NCI-H1105 treated with DMSO at 0.1 percent for 48 hours (cell line): ENCODE measurements around the gene CTIF.

Experiments
- DNase-seq: peaks from one replicate; lab custom pipeline; 2025; lab: John Stamatoyannopoulos, UW

The CTIF gene

GRCh38 chr18:48732767-48733424, 194.1 kb downstream of the CTIF start:
- DNase-seq, result peak; percentile 53

- DNase-seq, result no peak
Measured at GRCh38 chr18:48733643-48734253, 194.9 kb downstream of the CTIF start.

- no peak for DNase-seq
Measured at GRCh38 chr18:48734460-48734859, 195.6 kb downstream of the CTIF start.

GRCh38 chr18:48735080-48735676, 196.3 kb downstream of the CTIF start:
- DNase-seq, result no peak

- DNase-seq, result no peak
Measured at GRCh38 chr18:48735681-48736255, 196.9 kb downstream of the CTIF start.

GRCh38 chr18:48736321-48737260, 197.8 kb downstream of the CTIF start:
- no peak for DNase-seq

GRCh38 chr18:48739266-48740067, 200.6 kb downstream of the CTIF start:
- DNase-seq, result no peak

DNA sequence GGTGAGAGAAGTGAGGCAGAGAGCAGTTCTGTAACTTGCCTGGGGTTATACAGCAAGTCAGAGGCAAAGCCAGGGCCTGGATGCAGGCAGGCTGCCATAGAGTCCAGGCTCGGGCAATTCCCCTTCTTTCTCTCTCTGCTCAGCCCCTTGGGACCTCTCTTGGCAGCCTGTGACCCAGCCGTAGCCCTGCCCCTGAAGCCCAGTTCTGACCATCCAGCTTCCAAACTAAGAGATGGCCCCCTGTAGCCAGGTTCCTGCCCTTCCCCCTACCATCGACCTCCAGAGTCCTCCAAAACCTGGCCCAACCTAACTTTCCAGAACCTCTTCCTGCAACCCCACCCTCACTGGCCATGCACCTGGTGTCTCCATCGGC, 201.2 kb downstream of the CTIF start:
- DNase-seq, result no peak

- no peak for DNase-seq
Measured at GRCh38 chr18:48740851-48741485, 202.1 kb downstream of the CTIF start.

GRCh38 chr18:48741866-48742265, 203.0 kb downstream of the CTIF start:
- no peak for DNase-seq

GRCh38 chr18:48742304-48742703, 203.5 kb downstream of the CTIF start:
- DNase-seq, result no peak

DNA sequence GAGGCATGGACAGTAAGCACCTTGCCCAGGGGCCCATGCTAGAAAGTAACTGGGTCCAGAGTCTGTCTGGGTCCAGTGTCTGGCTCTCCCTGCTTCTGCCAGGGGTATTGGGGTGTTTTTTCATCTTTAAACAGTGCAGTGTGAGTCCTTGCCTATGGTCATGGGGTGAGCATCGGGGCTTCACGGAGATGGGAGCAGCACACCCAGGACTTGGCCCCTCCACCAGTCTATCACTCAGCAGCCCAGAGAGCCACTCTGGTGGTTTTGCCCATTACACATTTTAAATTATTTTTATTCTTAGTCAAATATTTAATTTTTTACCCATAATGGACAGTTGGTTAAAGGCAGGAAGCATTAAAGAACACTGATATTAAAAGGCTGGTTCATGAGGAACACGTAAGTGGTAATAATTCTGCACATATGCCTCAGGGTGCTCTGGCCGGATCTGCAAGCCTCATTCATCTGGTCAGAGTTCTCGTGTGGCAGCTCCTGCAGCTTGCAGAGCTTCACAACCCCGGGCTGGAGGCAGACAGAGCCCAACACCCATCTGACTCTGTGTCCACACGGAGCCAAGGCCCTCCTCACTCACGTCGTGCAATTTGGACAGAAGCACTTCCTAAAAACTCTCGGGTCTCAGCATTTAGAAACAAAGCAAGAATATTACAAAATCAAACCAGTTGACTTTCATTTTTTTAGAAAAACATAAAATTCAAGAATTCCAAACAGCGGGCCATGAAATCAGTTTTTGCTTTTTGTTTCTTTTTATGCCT, 204.1 kb downstream of the CTIF start:
- DNase-seq, result no peak

GRCh38 chr18:48743886-48744285, 205.1 kb downstream of the CTIF start:
- DNase-seq, result no peak

DNA sequence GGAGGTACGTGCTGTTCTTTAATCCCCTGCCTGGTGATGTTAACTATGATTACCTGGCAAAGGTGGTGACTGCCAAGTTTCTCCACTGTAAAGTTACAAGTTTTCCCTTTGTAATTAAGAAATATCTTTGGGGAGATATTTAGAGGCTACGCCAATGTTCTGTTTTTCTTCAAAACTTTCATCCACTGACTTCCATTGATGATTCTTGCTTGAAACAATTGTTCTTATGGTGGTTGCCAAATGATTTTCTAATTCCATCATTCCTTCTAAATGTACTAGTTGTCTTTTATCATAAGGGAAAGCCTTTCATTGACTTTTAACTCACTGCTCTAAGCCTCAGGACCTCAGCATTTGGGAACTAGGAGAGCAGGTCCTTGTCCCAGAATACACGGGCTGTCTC, 206.5 kb downstream of the CTIF start:
- no peak for DNase-seq

DNA sequence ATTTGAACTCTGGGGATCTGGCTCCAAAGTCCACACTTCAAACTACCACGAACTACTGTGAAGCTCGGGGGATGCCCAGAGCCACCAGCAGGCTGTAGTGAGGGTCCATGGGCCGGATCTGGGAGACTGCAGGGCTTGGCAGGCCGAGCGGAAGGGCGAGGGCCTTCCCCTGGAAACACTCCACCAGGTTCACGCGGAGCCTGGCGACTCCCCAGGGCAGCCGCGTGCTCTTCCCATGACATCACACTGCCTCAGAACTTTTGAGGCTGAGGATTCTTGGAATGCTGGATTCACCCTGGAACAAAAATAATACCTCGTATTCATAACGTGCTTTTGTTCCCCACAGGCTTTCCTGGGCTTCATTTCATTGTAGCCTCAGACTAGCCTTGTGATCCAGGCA, 210.9 kb downstream of the CTIF start:
- DNase-seq, result no peak

GRCh38 chr18:48750485-48751175, 211.8 kb downstream of the CTIF start:
- DNase-seq, result no peak

- peak; percentile 13 for DNase-seq
Measured at GRCh38 chr18:48751727-48752468, 213.1 kb downstream of the CTIF start.

- no peak for DNase-seq
Measured at GRCh38 chr18:48752478-48752877, 213.6 kb downstream of the CTIF start.

- DNase-seq, result no peak
Measured at GRCh38 chr18:48752928-48753327, 214.1 kb downstream of the CTIF start.
